GM12878 (cell line): ENCODE results near the gene CHRNA5. TPM values are rescaled to one million over a fixed set of nuclear protein-coding genes. Genes with fewer than 3 reads are reported as not detected.

Source experiments
- CHD1 ChIP-seq: IDR thresholded peaks from 2 replicates; pipeline ENCODE4 v1.6.1; 2012; ENCODE audit warnings: low read depth, low read length, improper control_type of control experiment
- CHD4 ChIP-seq: fragments of 200-600 bp; sonication (generic); IDR thresholded peaks from 2 replicates; pipeline ENCODE4 v1.6.1; 2016; ENCODE audit warnings: mild to moderate bottlenecking
- ESRRA ChIP-seq: IDR thresholded peaks from 2 replicates; pipeline ENCODE4 v1.6.1; 2012; ENCODE audit warnings: mild to moderate bottlenecking, low read length, improper control_type of control experiment
- HCFC1 ChIP-seq: fragments of 150-350 bp; IDR thresholded peaks from 2 replicates; pipeline ENCODE4 v1.6.1; 2014; ENCODE audit warnings: low read length
- JUNB ChIP-seq: IDR thresholded peaks from 2 replicates; pipeline ENCODE4 v1.6.1; 2016; ENCODE audit warnings: antibody characterized with exemption, mild to moderate bottlenecking
- NFIC ChIP-seq: IDR thresholded peaks from 2 replicates; pipeline ENCODE4 v1.6.1; 2012; ENCODE audit warnings: low read depth, mild to moderate bottlenecking, inconsistent platforms, low read length, moderate library complexity
- RBBP5 ChIP-seq: fragments of 200-600 bp; sonication (generic); conservative IDR thresholded peaks from 2 replicates; pipeline ENCODE4 v1.6.1; 2016
- TAF1 ChIP-seq: IDR thresholded peaks from 2 replicates; pipeline ENCODE4 v1.6.1; 2011; ENCODE audit warnings: mild to moderate bottlenecking, low read depth, low read length, borderline replicate concordance
- TCF7 ChIP-seq: IDR thresholded peaks from 2 replicates; pipeline ENCODE4 v1.6.1; 2014; ENCODE audit warnings: antibody characterized with exemption, borderline replicate concordance
- ZBED1 ChIP-seq: IDR thresholded peaks from 2 replicates; pipeline ENCODE4 v1.6.1; 2016; ENCODE audit warnings: borderline replicate concordance
- ZNF622 ChIP-seq: fragments of 450-650 bp; IDR thresholded peaks from 2 replicates; pipeline ENCODE4 v1.6.1; 2017; ENCODE audit warnings: mild to moderate bottlenecking, inconsistent platforms
- polyA plus RNA-seq, 11 experiments: library from polyadenylated mRNA; depleted of rRNA in 4 of 11; unstranded in 6 of 11; stranded (reverse) in 5 of 11; fragments of >200 nt; fragmentation: Nextera tagmentation in 4 of 11; fragmentation: Illumina TruSeq in 1 of 11; extraction: Ambion mirVana in 4 of 11; extraction: Trizol in 1 of 11; gene quantifications; 1 replicate in 1 of 11; 2 replicates in 10 of 11; pipeline versions ENCODE4 v1.2.1 to v1.2.3, GENCODE V29; 2011 to 2016; ENCODE audit warnings: inconsistent platforms in 2 of 11, missing spikeins in 2 of 11, low read depth in 1 of 11
- total RNA-seq, 4 experiments: library from RNA; depleted of rRNA in 3 of 4; stranded (reverse); fragments of >200 nt in 3 of 4; fragmentation: Illumina TruSeq in 1 of 4; extraction: Trizol in 1 of 4; gene quantifications; 2 replicates each; pipeline versions ENCODE4 v1.2.1 to v1.2.3, GENCODE V29; 2013 to 2021
- TF ChIP-seq, protein P1 (sequence below): fragments of 450-650 bp; IDR thresholded peaks from 2 replicates; pipeline ENCODE4 v1.6.1; 2018; ENCODE audit warnings: borderline replicate concordance, mild to moderate bottlenecking; ENCODE audit not compliant: partially characterized antibody
- TF ChIP-seq, protein P2 (sequence below): IDR thresholded peaks from 2 replicates; pipeline ENCODE4 v1.6.1; 2011; ENCODE audit warnings: mild to moderate bottlenecking, low read depth, low read length, moderate library complexity; ENCODE audit not compliant: insufficient replicate concordance
- TF ChIP-seq, protein P3 (sequence below): fragments of 450-650 bp; IDR thresholded peaks from 2 replicates; pipeline ENCODE4 v1.6.1; 2017; ENCODE audit warnings: mild to moderate bottlenecking, moderate library complexity
- TF ChIP-seq, protein P4 (sequence below), 3 experiments: IDR thresholded peaks in 2 of 3; conservative IDR thresholded peaks in 1 of 3; 2 replicates each; pipeline ENCODE4 v1.5.1; 2011; ENCODE audit warnings: low read depth in 3 of 3, low read length in 3 of 3, mild to moderate bottlenecking in 3 of 3, control low read depth in 2 of 3, moderate library complexity in 2 of 3, inconsistent platforms in 1 of 3, mixed read lengths in 1 of 3; ENCODE audit not compliant: control insufficient read depth in 2 of 3, insufficient read depth in 1 of 3; ENCODE audit errors: extremely low read depth in 1 of 3
- TF ChIP-seq, protein P5 (sequence below): fragments of 150-350 bp; IDR thresholded peaks from 2 replicates; pipeline ENCODE4 v1.6.1; 2014; ENCODE audit warnings: mild to moderate bottlenecking, low read depth, low read length
- TF ChIP-seq, protein P6 (sequence below): IDR thresholded peaks from 2 replicates; pipeline ENCODE4 v1.6.1; 2011; ENCODE audit warnings: borderline replicate concordance, low read depth, mild to moderate bottlenecking, moderate library complexity, mixed read lengths, low read length; ENCODE audit not compliant: insufficient read depth; ENCODE audit errors: extremely low read length

Gene CHRNA5
- total and polyA plus RNA-seq, 10 of the 15 experiments (the other 5 are each of a cell fraction or from before 2014, with no cell fraction given): 0.74 to 21.4 (median 12.7) TPM

DNA sequence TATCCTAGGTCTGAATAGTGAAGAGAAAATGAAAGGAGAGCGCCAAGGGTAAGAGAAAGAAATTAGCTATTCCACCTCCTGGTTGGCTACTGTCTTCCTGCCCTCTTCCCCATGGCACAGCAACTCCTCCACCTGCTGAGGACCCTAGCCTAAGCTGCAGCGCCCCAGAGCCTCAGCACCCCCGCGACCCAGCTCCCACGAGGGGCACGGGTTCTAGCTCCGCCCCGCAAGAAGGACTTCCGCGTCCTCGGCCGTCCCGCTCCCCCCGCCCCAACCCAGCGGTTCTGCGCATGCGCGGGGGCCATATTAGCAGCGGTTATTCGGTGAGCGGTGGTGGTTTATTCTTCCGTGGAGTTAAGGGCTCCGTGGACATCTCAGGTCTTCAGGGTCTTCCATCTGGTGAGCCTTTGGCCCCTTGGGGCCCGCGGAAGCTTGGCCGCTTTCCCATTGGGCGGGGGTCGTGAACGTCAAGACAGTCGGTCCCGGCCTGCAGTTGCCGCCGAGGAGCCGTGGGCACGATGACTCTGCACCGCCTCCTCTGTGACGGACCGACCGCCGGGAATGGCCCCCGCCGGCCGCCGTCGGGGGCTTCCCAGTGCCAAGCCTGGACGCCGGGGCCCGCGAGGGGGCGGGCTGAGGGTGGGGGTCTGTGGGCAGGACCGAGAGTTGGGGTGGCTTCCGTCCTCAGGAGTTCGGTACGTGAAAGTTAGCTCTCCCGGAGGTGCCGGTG is 25.0 kb upstream of the CHRNA5 start, which contains the start of gene PSMA4 (continued):
- TF ChIP-seq, protein P1, sequence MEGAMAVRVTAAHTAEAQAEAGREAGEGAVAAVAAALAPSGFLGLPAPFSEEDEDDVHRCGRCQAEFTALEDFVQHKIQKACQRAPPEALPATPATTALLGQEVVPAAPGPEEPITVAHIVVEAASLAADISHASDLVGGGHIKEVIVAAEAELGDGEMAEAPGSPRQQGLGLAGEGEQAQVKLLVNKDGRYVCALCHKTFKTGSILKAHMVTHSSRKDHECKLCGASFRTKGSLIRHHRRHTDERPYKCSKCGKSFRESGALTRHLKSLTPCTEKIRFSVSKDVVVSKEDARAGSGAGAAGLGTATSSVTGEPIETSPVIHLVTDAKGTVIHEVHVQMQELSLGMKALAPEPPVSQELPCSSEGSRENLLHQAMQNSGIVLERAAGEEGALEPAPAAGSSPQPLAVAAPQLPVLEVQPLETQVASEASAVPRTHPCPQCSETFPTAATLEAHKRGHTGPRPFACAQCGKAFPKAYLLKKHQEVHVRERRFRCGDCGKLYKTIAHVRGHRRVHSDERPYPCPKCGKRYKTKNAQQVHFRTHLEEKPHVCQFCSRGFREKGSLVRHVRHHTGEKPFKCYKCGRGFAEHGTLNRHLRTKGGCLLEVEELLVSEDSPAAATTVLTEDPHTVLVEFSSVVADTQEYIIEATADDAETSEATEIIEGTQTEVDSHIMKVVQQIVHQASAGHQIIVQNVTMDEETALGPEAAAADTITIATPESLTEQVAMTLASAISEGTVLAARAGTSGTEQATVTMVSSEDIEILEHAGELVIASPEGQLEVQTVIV: peak; percentile 80
- TF ChIP-seq, protein P2, sequence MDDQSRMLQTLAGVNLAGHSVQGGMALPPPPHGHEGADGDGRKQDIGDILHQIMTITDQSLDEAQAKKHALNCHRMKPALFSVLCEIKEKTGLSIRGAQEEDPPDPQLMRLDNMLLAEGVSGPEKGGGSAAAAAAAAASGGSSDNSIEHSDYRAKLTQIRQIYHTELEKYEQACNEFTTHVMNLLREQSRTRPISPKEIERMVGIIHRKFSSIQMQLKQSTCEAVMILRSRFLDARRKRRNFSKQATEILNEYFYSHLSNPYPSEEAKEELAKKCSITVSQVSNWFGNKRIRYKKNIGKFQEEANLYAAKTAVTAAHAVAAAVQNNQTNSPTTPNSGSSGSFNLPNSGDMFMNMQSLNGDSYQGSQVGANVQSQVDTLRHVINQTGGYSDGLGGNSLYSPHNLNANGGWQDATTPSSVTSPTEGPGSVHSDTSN: no peak
- TF ChIP-seq, protein P3, sequence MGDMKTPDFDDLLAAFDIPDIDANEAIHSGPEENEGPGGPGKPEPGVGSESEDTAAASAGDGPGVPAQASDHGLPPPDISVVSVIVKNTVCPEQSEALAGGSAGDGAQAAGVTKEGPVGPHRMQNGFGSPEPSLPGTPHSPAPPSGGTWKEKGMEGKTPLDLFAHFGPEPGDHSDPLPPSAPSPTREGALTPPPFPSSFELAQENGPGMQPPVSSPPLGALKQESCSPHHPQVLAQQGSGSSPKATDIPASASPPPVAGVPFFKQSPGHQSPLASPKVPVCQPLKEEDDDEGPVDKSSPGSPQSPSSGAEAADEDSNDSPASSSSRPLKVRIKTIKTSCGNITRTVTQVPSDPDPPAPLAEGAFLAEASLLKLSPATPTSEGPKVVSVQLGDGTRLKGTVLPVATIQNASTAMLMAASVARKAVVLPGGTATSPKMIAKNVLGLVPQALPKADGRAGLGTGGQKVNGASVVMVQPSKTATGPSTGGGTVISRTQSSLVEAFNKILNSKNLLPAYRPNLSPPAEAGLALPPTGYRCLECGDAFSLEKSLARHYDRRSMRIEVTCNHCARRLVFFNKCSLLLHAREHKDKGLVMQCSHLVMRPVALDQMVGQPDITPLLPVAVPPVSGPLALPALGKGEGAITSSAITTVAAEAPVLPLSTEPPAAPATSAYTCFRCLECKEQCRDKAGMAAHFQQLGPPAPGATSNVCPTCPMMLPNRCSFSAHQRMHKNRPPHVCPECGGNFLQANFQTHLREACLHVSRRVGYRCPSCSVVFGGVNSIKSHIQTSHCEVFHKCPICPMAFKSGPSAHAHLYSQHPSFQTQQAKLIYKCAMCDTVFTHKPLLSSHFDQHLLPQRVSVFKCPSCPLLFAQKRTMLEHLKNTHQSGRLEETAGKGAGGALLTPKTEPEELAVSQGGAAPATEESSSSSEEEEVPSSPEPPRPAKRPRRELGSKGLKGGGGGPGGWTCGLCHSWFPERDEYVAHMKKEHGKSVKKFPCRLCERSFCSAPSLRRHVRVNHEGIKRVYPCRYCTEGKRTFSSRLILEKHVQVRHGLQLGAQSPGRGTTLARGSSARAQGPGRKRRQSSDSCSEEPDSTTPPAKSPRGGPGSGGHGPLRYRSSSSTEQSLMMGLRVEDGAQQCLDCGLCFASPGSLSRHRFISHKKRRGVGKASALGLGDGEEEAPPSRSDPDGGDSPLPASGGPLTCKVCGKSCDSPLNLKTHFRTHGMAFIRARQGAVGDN: no peak; the same call in 1 of the 2 replicates
- TF ChIP-seq ZNF622 (no peak), HCFC1 (no peak), JUNB (no peak), ESRRA (no peak), RBBP5 (peak; percentile 65; the same call in 1 of the 2 replicates), NFIC (no peak), CHD4 (no peak), ZBED1 (no peak), CHD1 (no peak), TCF7 (no peak), TAF1 (peak; percentile 83; the same call in 1 of the 2 replicates)
- TF ChIP-seq, protein P4, sequence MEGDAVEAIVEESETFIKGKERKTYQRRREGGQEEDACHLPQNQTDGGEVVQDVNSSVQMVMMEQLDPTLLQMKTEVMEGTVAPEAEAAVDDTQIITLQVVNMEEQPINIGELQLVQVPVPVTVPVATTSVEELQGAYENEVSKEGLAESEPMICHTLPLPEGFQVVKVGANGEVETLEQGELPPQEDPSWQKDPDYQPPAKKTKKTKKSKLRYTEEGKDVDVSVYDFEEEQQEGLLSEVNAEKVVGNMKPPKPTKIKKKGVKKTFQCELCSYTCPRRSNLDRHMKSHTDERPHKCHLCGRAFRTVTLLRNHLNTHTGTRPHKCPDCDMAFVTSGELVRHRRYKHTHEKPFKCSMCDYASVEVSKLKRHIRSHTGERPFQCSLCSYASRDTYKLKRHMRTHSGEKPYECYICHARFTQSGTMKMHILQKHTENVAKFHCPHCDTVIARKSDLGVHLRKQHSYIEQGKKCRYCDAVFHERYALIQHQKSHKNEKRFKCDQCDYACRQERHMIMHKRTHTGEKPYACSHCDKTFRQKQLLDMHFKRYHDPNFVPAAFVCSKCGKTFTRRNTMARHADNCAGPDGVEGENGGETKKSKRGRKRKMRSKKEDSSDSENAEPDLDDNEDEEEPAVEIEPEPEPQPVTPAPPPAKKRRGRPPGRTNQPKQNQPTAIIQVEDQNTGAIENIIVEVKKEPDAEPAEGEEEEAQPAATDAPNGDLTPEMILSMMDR (IDR thresholded peaks at IDR 0.05 in 2 of 3, conservative IDR thresholded peaks at IDR 0.05 in 1 of 3; ENCODE audit: control insufficient read depth in 2 of 3, extremely low read depth in 1 of 3, insufficient read depth in 1 of 3, low read depth in 3 of 3, low read length in 3 of 3): peak in 1 of 3 experiments; percentile 17; a peak in 1 of 6 replicates
- TF ChIP-seq, protein P5, sequence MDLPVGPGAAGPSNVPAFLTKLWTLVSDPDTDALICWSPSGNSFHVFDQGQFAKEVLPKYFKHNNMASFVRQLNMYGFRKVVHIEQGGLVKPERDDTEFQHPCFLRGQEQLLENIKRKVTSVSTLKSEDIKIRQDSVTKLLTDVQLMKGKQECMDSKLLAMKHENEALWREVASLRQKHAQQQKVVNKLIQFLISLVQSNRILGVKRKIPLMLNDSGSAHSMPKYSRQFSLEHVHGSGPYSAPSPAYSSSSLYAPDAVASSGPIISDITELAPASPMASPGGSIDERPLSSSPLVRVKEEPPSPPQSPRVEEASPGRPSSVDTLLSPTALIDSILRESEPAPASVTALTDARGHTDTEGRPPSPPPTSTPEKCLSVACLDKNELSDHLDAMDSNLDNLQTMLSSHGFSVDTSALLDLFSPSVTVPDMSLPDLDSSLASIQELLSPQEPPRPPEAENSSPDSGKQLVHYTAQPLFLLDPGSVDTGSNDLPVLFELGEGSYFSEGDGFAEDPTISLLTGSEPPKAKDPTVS: no peak
- TF ChIP-seq, protein P6, sequence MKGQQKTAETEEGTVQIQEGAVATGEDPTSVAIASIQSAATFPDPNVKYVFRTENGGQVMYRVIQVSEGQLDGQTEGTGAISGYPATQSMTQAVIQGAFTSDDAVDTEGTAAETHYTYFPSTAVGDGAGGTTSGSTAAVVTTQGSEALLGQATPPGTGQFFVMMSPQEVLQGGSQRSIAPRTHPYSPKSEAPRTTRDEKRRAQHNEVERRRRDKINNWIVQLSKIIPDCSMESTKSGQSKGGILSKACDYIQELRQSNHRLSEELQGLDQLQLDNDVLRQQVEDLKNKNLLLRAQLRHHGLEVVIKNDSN: peak; percentile 36
